ENCODE data around the gene GAB2. TPM values are rescaled to one million over a fixed set of nuclear protein-coding genes. Genes with fewer than 3 reads are reported as not detected.

The GAB2 gene
- total RNA-seq, 1 donor from 2014 or later, result 14.9 TPM

- ATAC-seq (ENCODE audit: poor library complexity) (no peak), DNase-seq (no peak)
- intact Hi-C loops (cut with DNase I), result no loop called here
Observed at GRCh38 chr11:78351979-78352841, 65.4 kb downstream of the GAB2 start.

GRCh38 chr11:78351193-78351592 lies 66.4 kb downstream of the GAB2 start:
- DNase-seq, result no peak
- ATAC-seq (ENCODE audit: poor library complexity), result peak; percentile 13
- intact Hi-C loops (cut with DNase I), result no loop called here

- DNase-seq (no peak), ATAC-seq (ENCODE audit: poor library complexity) (peak; percentile 76)
- intact Hi-C loops (cut with DNase I), result no loop called here
Observed at GRCh38 chr11:78350646-78351165, 66.9 kb downstream of the GAB2 start.

GRCh38 chr11:78350091-78350645 lies 67.5 kb downstream of the GAB2 start:
- intact Hi-C loops (cut with DNase I), result no loop called here
- peak; percentile 55 for ATAC-seq (ENCODE audit: poor library complexity)
- DNase-seq, result no peak

- intact Hi-C loops (cut with DNase I), result no loop called here
- no peak for DNase-seq
- ATAC-seq (ENCODE audit: poor library complexity), result no peak
Observed at GRCh38 chr11:78349624-78350023, 68.0 kb downstream of the GAB2 start.

- DNase-seq, result no peak
- intact Hi-C loops (cut with DNase I), result no loop called here
Observed at GRCh38 chr11:78349114-78349513, 68.5 kb downstream of the GAB2 start.

GRCh38 chr11:78347956-78348355 lies 69.7 kb downstream of the GAB2 start:
- intact Hi-C loops (cut with DNase I), result no loop called here
- ATAC-seq (ENCODE audit: poor library complexity) (no peak), DNase-seq (no peak)

More at GRCh38 chr11:78349114-78349513, 68.5 kb downstream of the GAB2 start:
- no peak for ATAC-seq (ENCODE audit: poor library complexity)

- intact Hi-C loops (cut with DNase I), result no loop called here
Observed at GRCh38 chr11:78346799-78347198, 70.8 kb downstream of the GAB2 start.

GRCh38 chr11:78345450-78345849 lies 72.2 kb downstream of the GAB2 start:
- intact Hi-C loops (cut with DNase I), result no loop called here
- no peak for ATAC-seq (ENCODE audit: poor library complexity)
- no peak for DNase-seq

More at GRCh38 chr11:78346799-78347198, 70.8 kb downstream of the GAB2 start:
- no peak for DNase-seq
- no peak for ATAC-seq (ENCODE audit: poor library complexity)

GRCh38 chr11:78344676-78345075 lies 72.9 kb downstream of the GAB2 start:
- intact Hi-C loops (cut with DNase I), result no loop called here
- ATAC-seq (ENCODE audit: poor library complexity), result no peak
- no peak for DNase-seq

GRCh38 chr11:78344094-78344493 lies 73.5 kb downstream of the GAB2 start:
- intact Hi-C loops (cut with DNase I), result no loop called here
- ATAC-seq (ENCODE audit: poor library complexity) (no peak), DNase-seq (no peak)

- no peak for DNase-seq
- intact Hi-C loops (cut with DNase I), result no loop called here
- no peak for ATAC-seq (ENCODE audit: poor library complexity)
Observed at GRCh38 chr11:78343303-78343702, 74.3 kb downstream of the GAB2 start.

GRCh38 chr11:78341841-78342240 lies 75.8 kb downstream of the GAB2 start:
- intact Hi-C loops (cut with DNase I), result no loop called here
- ATAC-seq (ENCODE audit: poor library complexity) (no peak), DNase-seq (no peak)

- DNase-seq (no peak), ATAC-seq (ENCODE audit: poor library complexity) (no peak)
- intact Hi-C loops (cut with DNase I), result no loop called here
Observed at GRCh38 chr11:78340530-78340929, 77.1 kb downstream of the GAB2 start.

GRCh38 chr11:78339945-78340344 lies 77.7 kb downstream of the GAB2 start:
- DNase-seq (no peak), ATAC-seq (ENCODE audit: poor library complexity) (no peak)
- intact Hi-C loops (cut with DNase I), result no loop called here

- DNase-seq (no peak), ATAC-seq (ENCODE audit: poor library complexity) (no peak)
- intact Hi-C loops (cut with DNase I), result no loop called here
Observed at GRCh38 chr11:78339483-78339882, 78.1 kb downstream of the GAB2 start.

GRCh38 chr11:78338702-78339101 lies 78.9 kb downstream of the GAB2 start:
- DNase-seq (no peak), ATAC-seq (ENCODE audit: poor library complexity) (no peak)
- intact Hi-C loops (cut with DNase I), result no loop called here

GRCh38 chr11:78338138-78338537 lies 79.5 kb downstream of the GAB2 start:
- DNase-seq (no peak), ATAC-seq (ENCODE audit: poor library complexity) (no peak)
- intact Hi-C loops (cut with DNase I), result no loop called here

GRCh38 chr11:78337554-78337924 lies 80.1 kb downstream of the GAB2 start:
- intact Hi-C loops (cut with DNase I), result no loop called here
- ATAC-seq (ENCODE audit: poor library complexity) (no peak), DNase-seq (no peak)

- ATAC-seq (ENCODE audit: poor library complexity), result no peak
- no peak for DNase-seq
- intact Hi-C loops (cut with DNase I), result no loop called here
Observed at GRCh38 chr11:78336877-78337553, 80.6 kb downstream of the GAB2 start.

Measured in Right ventricle myocardium superior (tissue), 1 donor.